T-helper 2 cell treated with Interferon-gamma antibody and Interleukin-4, amounts not matched to agents 5 μg/mL and 100 μg/mL, for 36 hours (primary cell): ENCODE results near the gene C22orf39.

Source experiments
- DNase-seq: peaks from one replicate; pipeline ENCODE4 v3.0.0; 2021; ENCODE audit warnings: low spot score
- H3K27ac Mint-ChIP-seq: one replicate; pipeline ENCODE4 v1.8.0; 2021; ENCODE audit warnings: mild to moderate bottlenecking, mixed read lengths
- H3K27me3 Mint-ChIP-seq: one replicate; pipeline ENCODE4 v1.8.0; 2021; ENCODE audit warnings: low read depth, mixed read lengths
- H3K36me3 Mint-ChIP-seq: one replicate; pipeline ENCODE4 v1.8.0; 2021; ENCODE audit warnings: low read depth, mixed read lengths
- H3K4me1 Mint-ChIP-seq: one replicate; pipeline ENCODE4 v1.8.0; 2021; ENCODE audit warnings: low read depth, mixed read lengths
- H3K4me3 Mint-ChIP-seq: one replicate; pipeline ENCODE4 v1.8.0; 2022; ENCODE audit warnings: mild to moderate bottlenecking, moderate library complexity, mixed read lengths
- H3K9me3 Mint-ChIP-seq: one replicate; pipeline ENCODE4 v1.8.0; 2021; ENCODE audit warnings: mixed read lengths

C22orf39 gene

DNA sequence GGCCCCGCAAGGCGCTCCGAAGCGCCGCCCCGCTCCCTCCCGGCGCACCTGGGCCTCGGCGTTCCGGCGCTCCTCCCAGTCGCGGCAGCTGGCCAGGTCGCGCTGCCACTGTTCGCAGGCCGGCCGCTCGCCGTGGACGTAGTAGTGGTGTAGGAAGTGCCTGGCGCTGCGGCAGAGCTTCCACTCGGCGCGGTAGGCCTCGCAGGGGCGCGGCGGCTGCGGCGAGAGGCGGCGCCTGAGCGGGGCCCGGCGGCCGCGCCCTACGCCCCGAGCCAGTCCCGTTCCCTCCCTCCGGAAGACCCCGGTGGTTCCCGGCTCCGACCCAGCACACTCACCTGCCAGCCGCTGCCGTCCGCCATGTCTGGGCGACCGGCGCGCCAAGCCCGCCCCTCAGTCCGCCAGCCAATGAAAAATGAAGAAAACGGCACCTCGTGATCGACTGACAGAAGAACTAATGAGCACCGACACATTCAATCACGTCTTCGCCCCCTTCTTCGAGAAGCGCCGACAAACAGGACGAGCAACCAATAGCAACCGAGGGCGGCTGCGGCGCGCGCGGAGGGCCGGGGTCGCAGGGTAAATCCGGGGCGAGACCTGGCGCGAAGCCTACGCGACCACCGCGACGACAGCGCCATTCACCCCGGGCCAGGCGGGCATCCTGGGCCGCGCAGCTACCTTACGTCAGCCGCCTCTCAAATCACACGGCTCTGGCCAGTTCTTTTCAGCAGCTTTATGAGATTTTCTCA is at the start of gene C22orf39:
TSS of gene C22orf39 (minus strand) at position 382 of the 746 bp plus-strand sequence. CDS start at position 359, 23 bp downstream.
- peaks cover 35% of the 10 kb centered on the region for H3K4me1 Mint-ChIP-seq

DNA sequence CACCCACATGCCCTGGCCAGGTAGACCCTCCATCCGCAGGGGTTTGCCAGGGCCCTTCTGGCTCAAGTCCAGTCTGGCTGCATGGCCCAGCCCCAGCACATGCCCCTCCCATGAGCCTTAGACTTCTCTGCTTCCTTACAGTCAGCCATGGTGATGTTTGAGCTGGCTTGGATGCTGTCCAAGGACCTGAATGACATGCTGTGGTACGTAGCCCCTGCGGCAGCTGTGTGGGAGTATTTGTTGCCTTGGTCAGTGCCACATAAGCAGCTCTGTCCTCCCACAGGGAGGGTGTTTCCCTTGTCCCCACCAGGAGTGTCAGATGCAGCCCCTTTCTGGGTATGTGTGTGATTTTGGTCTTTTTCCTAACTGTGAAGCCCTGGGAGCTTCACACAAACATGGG is 49.7 kb upstream of the C22orf39 start:
- no peaks in the 10 kb centered on the region for H3K9me3 Mint-ChIP-seq
- peaks cover 22% of the 10 kb centered on the region for H3K36me3 Mint-ChIP-seq
- no peaks in the 10 kb centered on the region for H3K27me3 Mint-ChIP-seq
- no peak overlapping the region for H3K4me3 Mint-ChIP-seq
- no peak overlapping the region for H3K27ac Mint-ChIP-seq
- DNase-seq, result no peak
- H3K4me1 Mint-ChIP-seq, result peaks cover 4% of the 10 kb centered on the region

More for the DNA sequence above, at the start of gene C22orf39:
- Mint-ChIP-seq H3K9me3 (no peaks in the 10 kb centered on the region), H3K36me3 (peaks cover 37% of the 10 kb centered on the region), H3K27me3 (no peaks in the 10 kb centered on the region), H3K4me3 (peak within 1 kb of the TSS; percentile 93), H3K27ac (peak within 1 kb of the TSS; percentile 93)
- DNase-seq, result peak; percentile 85

DNA sequence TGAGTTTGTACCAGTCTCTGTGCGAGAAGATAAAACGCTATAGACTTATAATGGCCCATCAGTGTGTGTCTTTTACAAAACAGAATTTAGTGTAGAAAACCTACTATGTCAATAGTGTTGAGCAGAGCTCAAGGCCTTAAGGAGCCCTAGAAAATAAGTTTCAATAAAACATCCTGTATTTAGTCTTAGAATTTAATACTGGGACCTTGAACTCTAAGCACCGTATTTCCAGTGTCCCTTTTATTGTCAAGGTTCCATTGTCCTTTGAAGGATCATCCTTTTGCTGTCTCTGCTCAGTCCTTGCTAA is 48.8 kb upstream of the C22orf39 start:
- Mint-ChIP-seq H3K9me3 (no peaks in the 10 kb centered on the region), H3K27ac (no peak overlapping the region), H3K4me3 (no peak overlapping the region), H3K36me3 (peaks cover 27% of the 10 kb centered on the region), H3K4me1 (peaks cover 6% of the 10 kb centered on the region), H3K27me3 (no peaks in the 10 kb centered on the region)
- no peak for DNase-seq

DNA sequence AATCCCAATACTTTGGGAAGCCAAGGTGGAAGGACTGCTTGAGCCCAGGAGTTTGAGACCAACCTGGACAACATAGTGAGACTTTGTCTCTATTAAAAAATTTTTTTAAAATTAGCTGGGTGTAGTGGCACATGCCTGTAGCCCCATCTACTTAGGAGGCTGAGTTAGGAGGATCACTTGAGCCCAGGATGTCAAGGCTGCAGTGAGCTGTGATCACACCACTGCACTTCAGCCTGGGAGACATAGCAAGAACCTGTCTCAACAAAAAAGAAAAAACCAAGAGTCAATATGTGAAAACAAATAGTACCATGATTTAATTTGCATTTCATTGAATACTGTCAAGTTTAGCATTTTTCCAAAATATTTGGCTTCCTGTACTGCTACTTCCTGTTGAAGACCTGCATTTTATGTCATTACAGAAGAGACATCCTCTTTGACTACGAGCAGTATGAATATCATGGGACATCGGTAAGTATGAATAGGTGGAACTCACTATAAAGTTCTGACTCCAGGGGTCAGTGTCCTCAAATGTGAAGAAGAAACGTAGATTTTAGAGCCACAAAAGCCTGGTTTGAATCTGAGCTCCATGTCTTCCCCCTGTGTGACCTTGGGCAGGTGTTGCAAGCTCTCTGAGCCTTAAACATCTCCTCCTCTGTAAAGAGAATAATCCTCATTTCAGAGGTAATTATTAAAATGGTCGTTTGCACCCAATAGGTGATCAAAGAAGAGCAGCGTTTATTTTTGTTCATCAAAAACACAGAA is 48.2 kb upstream of the C22orf39 start:
- H3K36me3 Mint-ChIP-seq, result peaks cover 27% of the 10 kb centered on the region
- H3K4me3 Mint-ChIP-seq, result no peak overlapping the region
- no peak for DNase-seq
- no peaks in the 10 kb centered on the region for H3K27me3 Mint-ChIP-seq
- no peaks in the 10 kb centered on the region for H3K9me3 Mint-ChIP-seq
- H3K27ac Mint-ChIP-seq, result no peak overlapping the region
- peaks cover 6% of the 10 kb centered on the region for H3K4me1 Mint-ChIP-seq

DNA sequence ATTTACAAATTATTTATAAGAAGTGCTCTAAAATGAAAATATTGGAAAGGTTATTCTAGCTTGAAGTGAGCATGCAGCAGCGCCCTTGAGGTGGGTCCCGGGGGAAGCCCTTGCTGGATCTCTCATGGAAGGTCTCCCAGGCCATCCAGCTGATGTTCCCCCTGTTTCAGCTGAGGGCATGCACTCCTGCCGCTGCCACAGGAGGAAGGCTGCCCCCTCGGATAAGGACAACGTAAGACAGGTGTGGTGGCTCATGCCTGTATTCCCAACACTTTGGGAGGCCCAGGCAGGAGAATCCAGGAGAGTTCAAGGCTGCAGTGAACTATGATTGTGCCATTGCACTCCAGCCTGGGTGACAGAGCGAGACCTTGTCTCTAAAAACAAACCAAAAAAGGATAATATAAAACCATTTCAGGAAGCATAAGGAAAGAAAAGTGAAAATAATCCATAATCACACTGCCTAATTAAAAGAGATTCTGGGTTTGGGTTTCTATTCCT is 47.2 kb upstream of the C22orf39 start:
- Mint-ChIP-seq H3K4me3 (no peak overlapping the region), H3K9me3 (no peaks in the 10 kb centered on the region), H3K4me1 (peaks cover 11% of the 10 kb centered on the region), H3K36me3 (peaks cover 33% of the 10 kb centered on the region), H3K27ac (no peak overlapping the region), H3K27me3 (no peaks in the 10 kb centered on the region)
- no peak for DNase-seq

DNA sequence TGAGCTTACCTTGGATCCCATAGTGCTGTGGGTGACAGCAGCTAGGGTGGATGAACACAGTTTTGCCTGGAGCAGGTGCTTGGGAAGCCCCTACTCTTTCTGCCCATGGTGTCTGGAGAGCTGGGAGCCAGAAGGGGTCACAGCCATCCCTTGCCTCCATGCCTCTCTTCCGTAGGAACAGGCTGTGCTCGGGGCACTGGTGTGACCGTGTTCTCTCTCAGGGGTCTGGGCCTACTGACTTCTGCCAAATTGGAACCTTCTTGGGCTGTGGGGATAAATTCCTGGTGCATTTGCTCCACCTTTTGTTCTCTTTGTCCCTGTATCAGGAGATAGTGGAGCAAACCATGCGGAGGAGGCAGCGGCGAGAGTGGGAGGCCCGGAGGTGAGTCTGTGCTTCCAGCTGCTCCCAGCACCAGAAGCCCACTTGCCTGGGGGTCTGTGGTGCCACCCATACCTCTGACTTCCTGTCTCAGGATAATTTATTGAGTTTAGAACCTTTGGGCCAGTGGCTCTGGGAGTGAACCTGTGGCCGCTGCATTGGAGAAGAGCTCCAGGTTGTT is 46.6 kb upstream of the C22orf39 start:
- Mint-ChIP-seq H3K9me3 (no peaks in the 10 kb centered on the region), H3K36me3 (peaks cover 38% of the 10 kb centered on the region), H3K4me1 (peaks cover 11% of the 10 kb centered on the region), H3K27me3 (no peaks in the 10 kb centered on the region), H3K4me3 (no peak overlapping the region), H3K27ac (no peak overlapping the region)
- no peak for DNase-seq

GRCh38 chr22:19492504-19493174 is 45.1 kb upstream of the C22orf39 start:
- DNase-seq, result no peak
- Mint-ChIP-seq H3K36me3 (peaks cover 45% of the 10 kb centered on the region), H3K4me3 (peak overlapping the region; percentile 11), H3K27ac (peak overlapping the region; percentile 44), H3K27me3 (no peaks in the 10 kb centered on the region), H3K4me1 (peaks cover 11% of the 10 kb centered on the region), H3K9me3 (no peaks in the 10 kb centered on the region)

DNA sequence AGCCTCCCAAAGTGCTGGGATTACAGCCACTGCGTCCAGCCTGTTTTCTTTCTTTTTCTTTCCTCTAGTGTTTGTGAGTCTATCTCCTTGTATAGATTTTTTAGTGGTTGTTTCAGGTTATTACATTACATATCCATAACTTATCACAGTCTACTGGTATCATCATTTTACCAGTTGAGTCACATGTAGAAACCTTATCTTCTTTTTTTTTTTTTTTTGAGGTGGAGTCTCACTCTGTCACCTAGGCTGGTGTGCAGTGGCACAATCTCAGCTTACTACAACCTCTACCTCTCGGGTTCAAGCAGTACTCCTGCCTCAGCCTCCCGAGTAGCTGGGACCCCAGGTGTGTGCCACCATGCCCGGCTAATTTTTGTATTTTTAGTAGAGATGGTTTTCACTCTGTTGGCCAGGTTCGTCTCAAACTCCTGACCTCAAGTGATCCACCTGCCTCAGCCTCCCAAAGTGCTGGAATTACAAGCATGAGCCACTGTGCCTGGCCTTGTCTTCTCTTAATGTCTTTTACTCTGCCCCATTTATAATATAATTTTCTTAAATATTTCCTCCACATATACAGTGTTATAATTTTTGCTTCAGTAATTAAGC is 43.2 kb upstream of the C22orf39 start:
- Mint-ChIP-seq H3K27me3 (no peaks in the 10 kb centered on the region), H3K4me3 (no peak overlapping the region), H3K4me1 (peaks cover 11% of the 10 kb centered on the region), H3K27ac (peak overlapping the region; percentile 24), H3K36me3 (peaks cover 39% of the 10 kb centered on the region), H3K9me3 (no peaks in the 10 kb centered on the region)
- no peak for DNase-seq

GRCh38 chr22:19488884-19489843 is 41.7 kb upstream of the C22orf39 start:
- Mint-ChIP-seq H3K4me3 (no peak overlapping the region), H3K36me3 (peaks cover 52% of the 10 kb centered on the region), H3K4me1 (peaks cover 14% of the 10 kb centered on the region), H3K27me3 (no peaks in the 10 kb centered on the region), H3K27ac (no peak overlapping the region), H3K9me3 (no peaks in the 10 kb centered on the region)
- DNase-seq, result no peak

DNA sequence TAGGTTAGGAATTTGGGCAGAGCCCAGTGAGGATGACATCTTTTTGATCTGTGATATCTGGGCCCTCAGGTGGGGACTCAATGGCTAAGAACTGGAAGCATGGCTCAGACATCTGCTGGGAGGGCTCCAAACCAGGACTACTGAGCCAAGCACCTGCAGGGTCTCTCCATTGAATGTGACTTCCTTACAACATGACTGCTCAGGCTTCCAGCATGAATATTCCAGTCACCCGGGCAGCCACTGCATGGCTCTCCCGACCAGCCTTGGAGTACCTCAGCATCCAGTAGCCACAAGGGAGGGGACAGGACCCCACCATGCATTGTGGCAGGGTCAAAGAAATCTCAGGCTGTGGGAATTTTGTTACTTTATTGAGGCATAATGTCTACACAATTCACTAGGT is 40.8 kb upstream of the C22orf39 start:
- no peak for DNase-seq
- Mint-ChIP-seq H3K9me3 (no peaks in the 10 kb centered on the region), H3K27ac (no peak overlapping the region), H3K27me3 (no peaks in the 10 kb centered on the region), H3K36me3 (peaks cover 54% of the 10 kb centered on the region), H3K4me1 (peaks cover 16% of the 10 kb centered on the region), H3K4me3 (no peak overlapping the region)

GRCh38 chr22:19483481-19484244 is 36.2 kb upstream of the C22orf39 start:
- no peak overlapping the region for H3K4me3 Mint-ChIP-seq
- H3K27ac Mint-ChIP-seq, result no peak overlapping the region
- H3K4me1 Mint-ChIP-seq, result peaks cover 13% of the 10 kb centered on the region
- H3K36me3 Mint-ChIP-seq, result peaks cover 43% of the 10 kb centered on the region
- no peak for DNase-seq
- no peaks in the 10 kb centered on the region for H3K9me3 Mint-ChIP-seq
- H3K27me3 Mint-ChIP-seq, result no peaks in the 10 kb centered on the region

DNA sequence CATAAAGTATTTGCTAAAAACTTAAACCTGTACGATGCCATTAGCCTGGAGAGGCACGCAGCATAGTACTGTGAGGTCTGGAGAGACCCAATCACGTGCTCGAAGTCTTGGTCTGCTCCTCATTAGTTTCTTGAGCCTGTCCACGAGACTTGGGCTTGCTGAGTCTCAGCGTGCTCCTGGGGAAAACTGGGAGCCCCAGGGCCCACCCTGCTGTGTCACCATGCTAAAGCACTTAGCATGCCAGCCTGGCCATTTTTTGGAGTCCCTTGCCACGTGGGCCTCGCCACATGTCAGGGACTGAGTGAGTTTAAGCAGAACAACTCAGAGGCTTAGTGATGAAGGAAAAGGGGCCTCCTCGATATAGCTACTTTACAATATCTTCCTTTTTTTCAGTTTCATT is 34.8 kb upstream of the C22orf39 start:
- H3K36me3 Mint-ChIP-seq, result peaks cover 37% of the 10 kb centered on the region
- H3K27me3 Mint-ChIP-seq, result no peaks in the 10 kb centered on the region
- peaks cover 20% of the 10 kb centered on the region for H3K4me1 Mint-ChIP-seq
- peak overlapping the region; percentile 34 for H3K4me3 Mint-ChIP-seq
- H3K9me3 Mint-ChIP-seq, result no peaks in the 10 kb centered on the region
- no peak for DNase-seq
- H3K27ac Mint-ChIP-seq, result no peak overlapping the region
